K562 (cell line): ENCODE results near the gene PCDH9.

Experiments
- CBFB ChIP-seq: sonication (generic); formaldehyde crosslinking; IDR thresholded peaks from 2 replicates; pipeline ENCODE4 v1.4.0; 2020; ENCODE audit warnings: mild to moderate bottlenecking, missing genetic modification reagents
- SIN3A ChIP-seq, 2 experiments: fragments of 150-350 bp in 1 of 2; IDR thresholded peaks; 2 replicates each; pipeline ENCODE4 v1.6.1; 2011 to 2016; ENCODE audit warnings: borderline replicate concordance in 2 of 2, low read depth in 2 of 2, low read length in 2 of 2, mild to moderate bottlenecking in 2 of 2, moderate library complexity in 2 of 2; ENCODE audit not compliant: control insufficient read depth in 1 of 2
- TCF7L2 ChIP-seq: fragments of 150-350 bp; IDR thresholded peaks from 2 replicates; pipeline ENCODE4 v1.6.1; 2016; ENCODE audit warnings: low read depth, mild to moderate bottlenecking, low read length, moderate library complexity
- TF ChIP-seq, protein P1 (sequence below), 2 experiments: fragments of 450-650 bp in 1 of 2; IDR thresholded peaks; 2 replicates each; pipeline ENCODE4 v1.6.1; 2011 to 2017; ENCODE audit warnings: low read depth in 2 of 2, antibody characterized with exemption in 1 of 2, borderline replicate concordance in 1 of 2, low read length in 1 of 2, mild to moderate bottlenecking in 1 of 2, mixed read lengths in 1 of 2; ENCODE audit not compliant: control insufficient read depth in 1 of 2

DNA sequence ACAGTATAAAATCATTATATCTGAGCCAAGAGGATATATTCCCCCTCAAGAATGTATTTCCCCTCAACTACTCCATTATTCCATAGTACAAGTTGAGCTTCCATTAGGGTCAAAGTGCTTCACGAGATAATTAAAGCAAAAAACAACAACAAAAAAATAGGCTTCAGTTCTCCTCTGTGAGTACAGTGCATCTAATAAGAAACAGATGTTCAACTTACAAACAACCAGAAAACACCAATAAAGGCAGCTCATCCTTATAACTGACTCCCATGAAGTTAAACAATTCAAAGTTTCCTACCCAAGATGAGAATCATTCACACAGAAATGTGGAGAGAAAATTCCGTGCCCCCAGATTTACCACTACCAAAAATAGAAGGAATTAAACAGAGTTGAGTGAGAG, 854.4 kb downstream of the PCDH9 start:
- TF ChIP-seq TCF7L2 (no peak), SIN3A (IDR thresholded peaks at IDR 0.05; ENCODE audit: borderline replicate concordance in 2 of 2, control insufficient read depth in 1 of 2, low read depth in 2 of 2, low read length in 2 of 2) (no peak), CBFB (CRISPR knock-in tag) (no peak)
- TF ChIP-seq, protein P1, sequence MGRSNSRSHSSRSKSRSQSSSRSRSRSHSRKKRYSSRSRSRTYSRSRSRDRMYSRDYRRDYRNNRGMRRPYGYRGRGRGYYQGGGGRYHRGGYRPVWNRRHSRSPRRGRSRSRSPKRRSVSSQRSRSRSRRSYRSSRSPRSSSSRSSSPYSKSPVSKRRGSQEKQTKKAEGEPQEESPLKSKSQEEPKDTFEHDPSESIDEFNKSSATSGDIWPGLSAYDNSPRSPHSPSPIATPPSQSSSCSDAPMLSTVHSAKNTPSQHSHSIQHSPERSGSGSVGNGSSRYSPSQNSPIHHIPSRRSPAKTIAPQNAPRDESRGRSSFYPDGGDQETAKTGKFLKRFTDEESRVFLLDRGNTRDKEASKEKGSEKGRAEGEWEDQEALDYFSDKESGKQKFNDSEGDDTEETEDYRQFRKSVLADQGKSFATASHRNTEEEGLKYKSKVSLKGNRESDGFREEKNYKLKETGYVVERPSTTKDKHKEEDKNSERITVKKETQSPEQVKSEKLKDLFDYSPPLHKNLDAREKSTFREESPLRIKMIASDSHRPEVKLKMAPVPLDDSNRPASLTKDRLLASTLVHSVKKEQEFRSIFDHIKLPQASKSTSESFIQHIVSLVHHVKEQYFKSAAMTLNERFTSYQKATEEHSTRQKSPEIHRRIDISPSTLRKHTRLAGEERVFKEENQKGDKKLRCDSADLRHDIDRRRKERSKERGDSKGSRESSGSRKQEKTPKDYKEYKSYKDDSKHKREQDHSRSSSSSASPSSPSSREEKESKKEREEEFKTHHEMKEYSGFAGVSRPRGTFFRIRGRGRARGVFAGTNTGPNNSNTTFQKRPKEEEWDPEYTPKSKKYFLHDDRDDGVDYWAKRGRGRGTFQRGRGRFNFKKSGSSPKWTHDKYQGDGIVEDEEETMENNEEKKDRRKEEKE (IDR thresholded peaks at IDR 0.05; ENCODE audit: borderline replicate concordance in 1 of 2, control insufficient read depth in 1 of 2, low read depth in 2 of 2, low read length in 1 of 2): no peak
